ENCODE data around the gene PODN.

The PODN gene

DNA sequence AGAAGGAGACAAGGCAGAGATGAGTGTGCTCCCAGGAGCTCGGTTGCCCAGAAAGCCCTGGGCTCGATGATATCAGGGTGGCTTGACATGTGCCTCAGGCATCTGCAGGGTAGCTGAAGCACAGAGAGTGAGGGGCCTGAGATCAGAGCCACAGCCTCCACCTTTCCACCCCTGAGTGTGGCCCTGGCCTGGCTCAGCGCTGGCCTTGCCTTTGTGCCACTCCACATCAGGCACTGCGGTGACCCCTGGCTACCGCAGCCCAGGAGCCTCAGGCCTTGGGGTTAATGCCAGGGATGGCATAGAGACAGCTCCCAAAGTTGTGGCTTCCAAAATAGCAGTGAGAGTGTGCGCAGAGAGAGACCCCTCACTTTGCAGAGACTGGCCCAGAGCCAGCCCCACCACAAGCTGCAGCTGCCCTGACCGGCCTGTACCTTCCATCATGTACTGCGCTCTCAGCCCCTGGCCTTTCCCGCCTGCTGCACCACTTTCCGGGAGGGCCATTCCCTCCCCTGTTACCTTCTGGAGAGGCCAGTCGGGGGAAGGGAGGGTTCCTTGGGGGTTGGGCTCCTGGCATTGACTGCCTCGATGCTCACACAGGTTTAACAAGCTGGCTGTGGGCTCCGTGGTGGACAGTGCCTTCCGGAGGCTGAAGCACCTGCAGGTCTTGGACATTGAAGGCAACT lies 19.5 kb downstream of the PODN start:
- no peak for DNase-seq (ENCODE audit: low read depth in 1 of 2, low spot score in 1 of 2)
- no peak for TF ChIP-seq GABPA (IDR thresholded peaks at IDR 0.05; ENCODE audit: low read depth)
- no peak for TF ChIP-seq SPI1 (IDR thresholded peaks at IDR 0.05; ENCODE audit: borderline replicate concordance, low read depth)
- no peak for TF ChIP-seq POLR2AphosphoS5 (IDR thresholded peaks at IDR 0.05; ENCODE audit: low read depth)
- TF ChIP-seq, protein P1, sequence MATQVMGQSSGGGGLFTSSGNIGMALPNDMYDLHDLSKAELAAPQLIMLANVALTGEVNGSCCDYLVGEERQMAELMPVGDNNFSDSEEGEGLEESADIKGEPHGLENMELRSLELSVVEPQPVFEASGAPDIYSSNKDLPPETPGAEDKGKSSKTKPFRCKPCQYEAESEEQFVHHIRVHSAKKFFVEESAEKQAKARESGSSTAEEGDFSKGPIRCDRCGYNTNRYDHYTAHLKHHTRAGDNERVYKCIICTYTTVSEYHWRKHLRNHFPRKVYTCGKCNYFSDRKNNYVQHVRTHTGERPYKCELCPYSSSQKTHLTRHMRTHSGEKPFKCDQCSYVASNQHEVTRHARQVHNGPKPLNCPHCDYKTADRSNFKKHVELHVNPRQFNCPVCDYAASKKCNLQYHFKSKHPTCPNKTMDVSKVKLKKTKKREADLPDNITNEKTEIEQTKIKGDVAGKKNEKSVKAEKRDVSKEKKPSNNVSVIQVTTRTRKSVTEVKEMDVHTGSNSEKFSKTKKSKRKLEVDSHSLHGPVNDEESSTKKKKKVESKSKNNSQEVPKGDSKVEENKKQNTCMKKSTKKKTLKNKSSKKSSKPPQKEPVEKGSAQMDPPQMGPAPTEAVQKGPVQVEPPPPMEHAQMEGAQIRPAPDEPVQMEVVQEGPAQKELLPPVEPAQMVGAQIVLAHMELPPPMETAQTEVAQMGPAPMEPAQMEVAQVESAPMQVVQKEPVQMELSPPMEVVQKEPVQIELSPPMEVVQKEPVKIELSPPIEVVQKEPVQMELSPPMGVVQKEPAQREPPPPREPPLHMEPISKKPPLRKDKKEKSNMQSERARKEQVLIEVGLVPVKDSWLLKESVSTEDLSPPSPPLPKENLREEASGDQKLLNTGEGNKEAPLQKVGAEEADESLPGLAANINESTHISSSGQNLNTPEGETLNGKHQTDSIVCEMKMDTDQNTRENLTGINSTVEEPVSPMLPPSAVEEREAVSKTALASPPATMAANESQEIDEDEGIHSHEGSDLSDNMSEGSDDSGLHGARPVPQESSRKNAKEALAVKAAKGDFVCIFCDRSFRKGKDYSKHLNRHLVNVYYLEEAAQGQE (IDR thresholded peaks at IDR 0.05; ENCODE audit: insufficient replicate concordance, low read depth), result no peak
- TF ChIP-seq CTCF (IDR thresholded peaks at IDR 0.05; ENCODE audit: insufficient read depth, low read length), result no peak
- Histone ChIP-seq H3K27me3 (ENCODE audit: insufficient read depth, poor library complexity, severe bottlenecking) (no peaks in the 10 kb centered on the region), H3K27ac (replicated peaks) (no peak overlapping the region), H3K4me3 (replicated peaks; ENCODE audit: insufficient read depth, low read length) (no peak overlapping the region)

DNA sequence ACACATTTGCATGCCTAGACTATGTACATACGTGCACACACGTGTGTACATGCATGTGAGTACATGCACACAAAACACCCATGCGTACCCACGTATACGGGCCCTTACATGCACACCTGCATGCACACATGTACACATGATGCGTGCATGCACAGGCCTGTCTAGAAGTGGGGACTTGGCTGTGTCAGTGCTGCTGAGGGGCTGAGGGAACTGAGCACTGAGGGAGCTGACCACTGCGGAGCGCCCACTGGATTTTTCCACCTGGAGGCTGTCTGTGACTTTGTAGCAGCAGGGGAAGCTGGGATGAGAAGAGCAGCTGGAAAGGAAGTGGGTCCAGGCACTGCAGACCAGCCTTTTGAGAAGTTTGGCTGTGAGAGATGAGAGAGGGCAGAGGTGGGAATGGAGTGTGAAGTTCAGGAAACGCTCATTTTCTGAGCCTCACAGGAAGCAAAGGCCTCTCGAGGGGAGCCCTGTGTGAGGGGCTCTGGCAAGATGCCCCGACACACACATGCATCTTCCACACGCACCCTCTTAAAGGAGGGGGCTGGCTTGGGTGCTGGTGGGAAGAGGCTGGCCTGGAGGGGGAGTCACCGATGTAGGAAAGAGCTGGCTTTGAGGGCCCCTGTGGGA lies 20.9 kb downstream of the PODN start:
- DNase-seq (ENCODE audit: low read depth in 1 of 2, low spot score in 1 of 2), result no peak
- Histone ChIP-seq H3K4me3 (replicated peaks; ENCODE audit: insufficient read depth, low read length) (no peak overlapping the region), H3K27ac (replicated peaks) (no peak overlapping the region), H3K27me3 (ENCODE audit: insufficient read depth, poor library complexity, severe bottlenecking) (no peaks in the 10 kb centered on the region)
- TF ChIP-seq SPI1 (IDR thresholded peaks at IDR 0.05; ENCODE audit: borderline replicate concordance, low read depth) (no peak), CTCF (IDR thresholded peaks at IDR 0.05; ENCODE audit: insufficient read depth, low read length) (no peak), GABPA (IDR thresholded peaks at IDR 0.05; ENCODE audit: low read depth) (no peak)

DNA sequence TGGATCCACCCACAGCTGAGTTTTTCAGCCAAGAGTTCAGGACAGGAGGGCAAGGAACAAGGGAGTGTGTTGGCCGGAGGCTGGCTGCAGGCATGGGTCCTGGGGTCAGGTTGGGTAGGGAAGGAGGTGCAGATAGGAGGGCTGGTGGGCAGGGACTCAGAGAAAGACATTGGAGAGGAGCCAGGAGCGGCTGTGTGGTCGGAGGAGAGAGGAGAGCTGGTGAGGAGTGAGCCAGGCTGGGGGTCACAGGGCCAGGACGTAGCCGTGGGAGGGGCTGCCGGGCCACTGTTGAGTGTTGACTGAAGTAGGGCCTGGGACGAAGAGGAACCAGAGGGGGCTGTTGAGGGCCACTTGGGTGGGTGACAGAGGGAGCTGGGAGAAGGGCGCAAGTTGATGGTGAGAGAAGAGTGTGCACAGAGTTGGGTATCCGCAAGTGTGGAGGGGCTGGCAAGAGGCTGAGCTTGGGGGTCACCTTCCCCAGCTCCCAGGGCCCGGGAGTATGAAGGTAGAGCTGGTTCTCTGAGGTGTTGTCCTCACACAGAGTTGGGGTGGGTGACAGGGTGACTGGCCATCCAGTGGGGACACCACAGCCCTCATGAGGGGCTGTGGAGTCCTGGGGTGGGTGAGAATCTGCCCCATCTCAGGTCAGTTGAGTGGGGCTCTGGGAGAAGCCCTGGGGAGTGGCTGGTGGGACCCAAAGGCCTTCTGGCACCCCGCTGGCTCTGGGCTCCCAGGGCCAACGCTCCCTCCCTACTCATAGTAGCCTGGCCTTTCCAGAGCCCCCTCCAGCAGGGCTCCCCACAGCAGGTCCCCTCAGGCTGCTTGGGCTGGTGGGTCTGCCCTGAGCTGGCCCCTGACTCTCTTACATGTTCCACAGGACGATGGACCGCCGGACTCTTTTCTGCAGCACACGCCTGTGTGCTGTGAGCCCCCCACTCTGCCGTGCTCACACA lies 21.9 kb downstream of the PODN start:
- DNase-seq (ENCODE audit: low read depth in 1 of 2, low spot score in 1 of 2), result no peak
- no peak overlapping the region for H3K4me3 ChIP-seq (replicated peaks; ENCODE audit: insufficient read depth, low read length)
- no peak for TF ChIP-seq POLR2AphosphoS5 (IDR thresholded peaks at IDR 0.05; ENCODE audit: low read depth)
- TF ChIP-seq SPI1 (IDR thresholded peaks at IDR 0.05; ENCODE audit: borderline replicate concordance, low read depth), result no peak
- TF ChIP-seq CTCF (IDR thresholded peaks at IDR 0.05; ENCODE audit: insufficient read depth, low read length), result no peak
- TF ChIP-seq, protein P1 (IDR thresholded peaks at IDR 0.05; ENCODE audit: insufficient replicate concordance, low read depth), result no peak
- TF ChIP-seq GABPA (IDR thresholded peaks at IDR 0.05; ENCODE audit: low read depth), result no peak
- H3K27me3 ChIP-seq (ENCODE audit: insufficient read depth, poor library complexity, severe bottlenecking), result no peaks in the 10 kb centered on the region
- H3K27ac ChIP-seq (replicated peaks), result no peak overlapping the region

Measured in HL-60 (cell line).